GM12865 (cell line): ENCODE results near the gene DUSP10.

Experiments
- DNase-seq: peaks from one replicate; pipeline ENCODE4 v3.0.0; 2010; ENCODE audit warnings: low read depth
- H3K4me3 ChIP-seq: 2 replicates; pipeline ENCODE4 v1.5.1; 2011; ENCODE audit warnings: mild to moderate bottlenecking, low read depth, low read length, control low read depth
- TF ChIP-seq, protein P1 (sequence below): IDR thresholded peaks from 2 replicates; pipeline ENCODE4 v1.5.1; 2011; ENCODE audit warnings: low read length, control low read depth, low read depth, inconsistent platforms; ENCODE audit not compliant: insufficient read depth; ENCODE audit errors: missing control alignments

DUSP10 gene

DNA sequence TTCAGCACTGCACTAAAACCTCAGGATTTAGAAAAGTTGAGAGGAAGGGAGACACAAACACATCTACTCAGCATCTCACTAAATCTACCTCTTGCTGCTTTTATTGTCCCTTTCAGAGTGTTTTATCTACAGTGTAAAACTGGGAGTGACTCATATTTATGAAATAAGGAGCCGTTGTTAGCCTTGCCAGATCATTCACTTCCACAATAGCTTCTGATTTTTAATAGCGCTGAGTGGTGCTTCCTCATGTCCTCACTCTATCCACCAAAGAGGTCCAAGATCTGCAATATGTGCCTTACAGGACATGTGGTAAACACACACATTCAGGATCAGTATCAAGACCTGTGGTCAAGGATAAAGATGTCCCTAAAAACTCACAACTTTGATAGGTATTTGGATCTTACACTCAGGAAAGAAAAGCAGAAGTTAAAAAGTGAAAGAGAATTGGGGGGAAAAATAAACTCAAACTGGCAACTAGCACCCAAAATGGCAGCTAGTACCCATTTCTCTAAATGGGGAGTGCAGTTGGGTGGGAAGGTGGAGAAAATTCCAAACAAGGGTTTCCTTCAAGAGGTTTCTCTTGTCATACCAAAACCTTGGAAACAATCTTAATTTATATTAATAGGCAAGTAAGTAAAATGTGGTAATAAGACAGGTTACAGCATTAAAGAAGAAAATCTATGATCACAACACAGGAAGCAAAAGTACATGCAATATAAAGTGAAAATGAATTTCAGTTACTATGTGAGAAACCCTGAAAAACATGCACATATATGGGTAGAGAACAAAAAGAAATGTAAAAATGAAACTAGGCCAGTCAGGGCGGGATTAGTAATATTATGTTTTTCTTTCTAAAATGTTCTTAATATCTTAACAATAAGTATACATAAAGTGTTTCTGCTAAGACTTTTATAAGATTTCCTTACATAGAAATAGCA lies 15.9 kb downstream of the DUSP10 start:
- TF ChIP-seq, protein P1, sequence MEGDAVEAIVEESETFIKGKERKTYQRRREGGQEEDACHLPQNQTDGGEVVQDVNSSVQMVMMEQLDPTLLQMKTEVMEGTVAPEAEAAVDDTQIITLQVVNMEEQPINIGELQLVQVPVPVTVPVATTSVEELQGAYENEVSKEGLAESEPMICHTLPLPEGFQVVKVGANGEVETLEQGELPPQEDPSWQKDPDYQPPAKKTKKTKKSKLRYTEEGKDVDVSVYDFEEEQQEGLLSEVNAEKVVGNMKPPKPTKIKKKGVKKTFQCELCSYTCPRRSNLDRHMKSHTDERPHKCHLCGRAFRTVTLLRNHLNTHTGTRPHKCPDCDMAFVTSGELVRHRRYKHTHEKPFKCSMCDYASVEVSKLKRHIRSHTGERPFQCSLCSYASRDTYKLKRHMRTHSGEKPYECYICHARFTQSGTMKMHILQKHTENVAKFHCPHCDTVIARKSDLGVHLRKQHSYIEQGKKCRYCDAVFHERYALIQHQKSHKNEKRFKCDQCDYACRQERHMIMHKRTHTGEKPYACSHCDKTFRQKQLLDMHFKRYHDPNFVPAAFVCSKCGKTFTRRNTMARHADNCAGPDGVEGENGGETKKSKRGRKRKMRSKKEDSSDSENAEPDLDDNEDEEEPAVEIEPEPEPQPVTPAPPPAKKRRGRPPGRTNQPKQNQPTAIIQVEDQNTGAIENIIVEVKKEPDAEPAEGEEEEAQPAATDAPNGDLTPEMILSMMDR, result no peak
- DNase-seq, result peak; percentile 68
- peak overlapping the region; percentile 40 for H3K4me3 ChIP-seq

DNA sequence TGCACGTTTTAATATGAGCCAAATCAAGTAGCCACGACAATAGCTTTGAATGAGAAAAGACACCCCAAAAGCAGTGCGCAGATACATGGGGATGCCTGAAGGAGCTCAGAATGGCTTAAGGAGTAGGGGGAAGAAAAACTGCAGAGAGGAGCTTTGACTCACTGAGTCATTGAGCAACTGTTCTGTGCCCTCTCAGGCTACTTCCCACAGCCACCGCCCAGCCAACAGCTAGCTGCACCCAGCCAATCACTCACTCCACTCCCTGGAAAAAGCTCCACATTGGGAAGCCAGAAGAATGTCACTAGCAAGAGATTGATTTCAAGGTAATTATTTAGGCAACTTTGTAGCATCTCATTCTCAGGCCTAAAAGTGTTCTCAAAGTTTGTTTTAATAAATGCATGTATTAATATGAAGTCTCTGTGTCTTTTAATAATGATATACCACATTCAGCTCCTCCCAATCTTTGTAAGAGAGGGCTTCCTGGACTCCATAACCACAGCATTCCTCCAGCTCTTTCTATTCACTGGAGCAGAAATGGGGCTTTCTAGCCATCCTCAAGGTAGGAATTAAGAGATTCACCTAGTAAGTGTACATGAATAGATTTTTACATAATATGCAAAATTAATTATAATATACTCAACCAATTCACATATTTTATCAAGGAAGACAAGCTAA lies 16.8 kb downstream of the DUSP10 start:
- TF ChIP-seq, protein P1, result no peak
- DNase-seq, result no peak

DNA sequence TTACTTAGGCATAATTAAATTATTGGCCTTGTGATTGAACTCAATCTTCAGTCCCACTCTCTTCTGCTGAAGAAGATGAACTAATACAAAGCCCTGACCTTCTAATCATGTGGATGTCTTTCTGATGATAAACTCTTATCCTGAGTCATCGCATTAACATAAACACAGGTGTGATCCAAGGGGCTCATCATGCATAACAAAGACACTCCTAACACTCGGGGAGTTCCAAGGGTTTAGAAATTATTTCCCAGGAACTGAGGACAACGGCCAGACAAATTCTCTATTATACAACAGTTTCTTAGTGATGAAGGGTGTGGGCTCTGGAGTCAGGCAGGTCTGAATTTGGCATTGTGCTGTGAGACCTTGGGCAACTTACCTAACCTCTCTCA lies 18.0 kb downstream of the DUSP10 start:
- H3K4me3 ChIP-seq, result no peak overlapping the region
- TF ChIP-seq, protein P1, result no peak
- no peak for DNase-seq

More for the DNA sequence above, 16.8 kb downstream of the DUSP10 start:
- H3K4me3 ChIP-seq, result no peak overlapping the region

DNA sequence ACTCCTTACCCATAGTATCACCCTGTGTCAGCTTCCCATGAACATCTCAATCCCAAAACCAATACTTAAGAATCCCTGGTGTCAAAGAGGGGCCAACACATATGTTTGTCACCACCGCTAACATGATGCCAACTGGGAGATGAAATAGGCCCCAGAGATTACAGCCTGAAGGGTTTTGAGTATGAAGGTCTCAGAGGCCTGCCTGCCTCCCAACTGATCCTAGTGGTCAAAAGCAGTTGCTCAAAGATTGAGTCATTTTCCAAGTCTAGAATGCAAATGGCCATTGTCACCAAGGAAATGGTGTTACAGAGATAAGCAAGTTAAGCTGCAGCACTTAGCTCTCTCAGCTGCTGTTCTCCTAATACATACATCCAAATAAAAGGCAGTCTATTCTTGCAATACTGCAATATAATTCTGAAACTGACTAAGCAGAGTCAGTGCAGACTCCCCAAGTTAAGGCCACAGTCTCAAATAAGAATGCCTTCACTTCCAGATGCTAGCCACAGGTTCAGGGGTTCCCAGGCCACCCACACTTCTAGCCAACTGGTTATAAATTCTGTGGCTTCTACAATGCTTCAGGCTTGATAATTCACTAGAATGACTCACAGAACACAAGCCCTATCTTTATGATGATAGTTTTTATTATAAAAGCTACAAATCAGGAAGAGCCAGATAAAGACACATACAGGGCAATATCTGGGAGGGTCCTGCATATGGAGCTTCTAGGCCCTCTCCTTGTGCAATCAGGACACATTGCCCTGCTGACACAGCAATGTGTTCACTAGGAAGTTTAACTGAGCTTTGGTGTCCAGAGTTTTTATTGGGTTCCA lies 18.7 kb downstream of the DUSP10 start:
- DNase-seq, result peak; percentile 41
- no peak overlapping the region for H3K4me3 ChIP-seq
- TF ChIP-seq, protein P1, result no peak

DNA sequence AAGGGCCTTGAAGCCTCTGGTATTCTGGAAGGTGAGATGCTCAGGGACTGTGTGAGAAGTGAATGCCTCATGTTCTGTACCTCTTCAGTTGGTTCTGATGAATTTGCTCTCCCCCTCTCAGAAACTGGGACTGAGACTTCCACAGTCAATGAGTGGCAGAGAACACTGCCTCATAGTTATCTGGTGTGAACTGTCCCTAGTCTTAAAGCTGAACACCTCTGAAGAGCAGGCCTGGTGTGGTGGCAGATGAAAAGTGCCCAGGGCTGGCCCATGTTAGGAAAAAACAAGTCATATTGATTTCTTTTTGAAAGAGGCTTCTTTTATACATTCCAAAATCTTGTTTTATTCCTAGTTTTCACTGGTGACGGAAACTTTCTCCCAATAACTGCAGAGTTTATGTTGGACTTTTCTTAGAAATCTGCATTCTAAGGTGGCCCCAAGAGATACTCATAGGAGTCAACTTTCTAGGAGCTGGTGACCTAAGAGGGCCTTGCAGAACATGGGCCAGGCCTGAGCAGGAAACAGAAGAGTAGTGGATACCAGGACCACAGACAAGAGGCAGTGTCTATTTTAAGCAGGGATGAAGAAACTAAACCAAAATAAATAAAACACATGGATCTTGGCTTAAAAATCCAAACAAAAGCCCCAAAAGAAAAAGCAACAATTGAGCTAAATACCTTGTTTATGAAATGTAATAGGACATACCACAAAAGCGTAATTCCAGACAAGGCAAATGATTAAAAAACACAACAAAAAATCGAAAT lies 19.5 kb downstream of the DUSP10 start:
- TF ChIP-seq, protein P1, result no peak
- no peak overlapping the region for H3K4me3 ChIP-seq
- no peak for DNase-seq

DNA sequence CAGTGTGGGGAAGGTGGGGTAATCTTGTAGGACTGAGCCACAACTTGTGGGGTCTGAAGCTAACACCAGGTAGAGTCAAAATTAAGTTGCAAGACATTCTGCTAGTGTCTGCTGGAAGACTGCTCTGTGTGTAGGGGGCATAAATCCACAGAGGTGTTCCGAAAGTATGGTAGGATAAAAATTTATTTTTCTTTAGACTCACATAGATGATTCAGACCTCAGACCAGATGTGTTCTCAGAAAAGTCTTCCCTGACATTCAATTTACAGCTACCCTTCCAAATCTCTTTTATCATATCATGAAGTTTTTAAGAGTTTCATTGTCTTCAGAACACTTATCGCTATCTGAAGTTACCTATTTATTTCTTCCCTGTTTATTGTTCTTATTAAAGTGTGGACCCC lies 21.3 kb downstream of the DUSP10 start:
- H3K4me3 ChIP-seq, result no peak overlapping the region
- DNase-seq, result no peak
- TF ChIP-seq, protein P1, result no peak
